Measurements from ENCODE around the gene SPOCK2.

Gene SPOCK2

DNA sequence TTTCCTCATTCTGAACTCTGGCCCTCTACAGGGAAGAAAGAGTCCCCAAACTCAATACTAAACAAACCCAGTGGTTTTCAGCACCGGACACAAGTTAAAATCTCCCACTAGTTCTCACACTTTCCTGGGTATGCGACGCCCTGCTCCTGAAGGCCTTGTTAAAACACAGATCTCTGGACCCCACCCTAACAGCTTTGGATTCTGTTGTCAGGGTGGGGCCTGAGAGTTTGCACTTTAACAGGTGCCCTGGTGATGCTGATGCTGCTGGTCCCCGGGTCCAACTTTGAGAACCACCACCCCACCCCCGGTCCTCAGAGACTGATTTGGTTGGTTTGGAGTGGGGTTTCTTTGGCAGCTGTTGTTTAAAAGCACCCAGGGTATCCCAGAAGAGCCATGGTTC, 62.5 kb downstream of the SPOCK2 start:
- Histone ChIP-seq H3K9me3 (ENCODE audit: control insufficient read depth, insufficient read depth, low read length) (no peaks in the 10 kb centered on the region), H3K36me3 (ENCODE audit: control insufficient read depth, insufficient read depth, low read length) (no peaks in the 10 kb centered on the region), H3K9ac (ENCODE audit: low read depth, low read length) (no peak overlapping the region), H3K4me1 (ENCODE audit: control insufficient read depth, insufficient read depth, low read length) (no peaks in the 10 kb centered on the region), H3K4me3 (ENCODE audit: low read depth, low read length) (no peak overlapping the region), H3K27me3 (ENCODE audit: control insufficient read depth, insufficient read depth, low read length) (no peaks in the 10 kb centered on the region)

DNA sequence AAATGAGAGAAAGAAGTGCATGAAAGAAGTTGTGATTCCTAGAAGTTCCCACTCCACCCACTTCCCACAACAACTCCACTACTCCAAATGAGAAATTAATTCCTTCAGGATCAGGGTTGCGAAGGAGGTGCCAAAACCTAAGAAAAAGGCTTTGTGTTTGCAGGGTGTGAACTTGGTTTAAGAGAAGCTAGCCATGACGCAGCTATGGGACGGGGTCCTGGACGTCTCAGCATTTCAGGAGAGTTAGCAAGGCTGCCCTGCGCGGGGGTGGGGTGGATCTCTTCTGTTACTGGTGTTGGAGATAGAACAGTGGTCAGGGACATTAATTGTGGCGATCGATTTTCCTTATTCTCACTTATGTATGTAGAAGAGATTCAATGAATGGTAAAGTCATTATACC, 63.0 kb downstream of the SPOCK2 start:
- Histone ChIP-seq H3K9me3 (ENCODE audit: control insufficient read depth, insufficient read depth, low read length) (no peaks in the 10 kb centered on the region), H3K4me1 (ENCODE audit: control insufficient read depth, insufficient read depth, low read length) (no peaks in the 10 kb centered on the region), H3K36me3 (ENCODE audit: control insufficient read depth, insufficient read depth, low read length) (no peaks in the 10 kb centered on the region), H3K4me3 (ENCODE audit: low read depth, low read length) (no peak overlapping the region), H3K9ac (ENCODE audit: low read depth, low read length) (no peak overlapping the region), H3K27me3 (ENCODE audit: control insufficient read depth, insufficient read depth, low read length) (no peaks in the 10 kb centered on the region)

DNA sequence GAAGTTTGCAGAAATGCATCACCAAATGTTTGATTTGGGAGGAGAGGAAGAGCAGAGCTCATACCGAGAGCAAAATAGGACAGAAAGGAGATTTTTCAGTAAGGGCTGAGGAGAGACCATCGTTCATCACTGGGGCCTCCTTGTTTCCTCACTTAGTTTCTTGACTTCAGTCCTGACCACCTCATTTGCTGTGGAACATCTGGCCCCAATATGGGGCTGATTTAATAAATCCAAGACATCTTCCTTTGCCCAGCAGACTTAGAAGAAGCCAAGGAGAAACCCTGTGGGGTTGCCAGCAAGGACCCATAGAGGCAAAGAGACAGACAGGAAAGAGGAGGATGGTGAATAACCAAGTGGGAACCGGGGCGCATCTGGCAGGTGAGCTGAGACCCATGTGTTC, 63.8 kb downstream of the SPOCK2 start:
- H3K9ac ChIP-seq (ENCODE audit: low read depth, low read length), result no peak overlapping the region
- H3K27me3 ChIP-seq (ENCODE audit: control insufficient read depth, insufficient read depth, low read length), result no peaks in the 10 kb centered on the region
- no peaks in the 10 kb centered on the region for H3K9me3 ChIP-seq (ENCODE audit: control insufficient read depth, insufficient read depth, low read length)
- H3K36me3 ChIP-seq (ENCODE audit: control insufficient read depth, insufficient read depth, low read length), result no peaks in the 10 kb centered on the region
- no peak overlapping the region for H3K4me3 ChIP-seq (ENCODE audit: low read depth, low read length)
- no peaks in the 10 kb centered on the region for H3K4me1 ChIP-seq (ENCODE audit: control insufficient read depth, insufficient read depth, low read length)

GRCh38 chr10:72022228-72022627, 66.1 kb downstream of the SPOCK2 start:
- H3K4me1 ChIP-seq (ENCODE audit: control insufficient read depth, insufficient read depth, low read length), result no peaks in the 10 kb centered on the region
- H3K27me3 ChIP-seq (ENCODE audit: control insufficient read depth, insufficient read depth, low read length), result no peaks in the 10 kb centered on the region
- H3K9ac ChIP-seq (ENCODE audit: low read depth, low read length), result no peak overlapping the region

DNA sequence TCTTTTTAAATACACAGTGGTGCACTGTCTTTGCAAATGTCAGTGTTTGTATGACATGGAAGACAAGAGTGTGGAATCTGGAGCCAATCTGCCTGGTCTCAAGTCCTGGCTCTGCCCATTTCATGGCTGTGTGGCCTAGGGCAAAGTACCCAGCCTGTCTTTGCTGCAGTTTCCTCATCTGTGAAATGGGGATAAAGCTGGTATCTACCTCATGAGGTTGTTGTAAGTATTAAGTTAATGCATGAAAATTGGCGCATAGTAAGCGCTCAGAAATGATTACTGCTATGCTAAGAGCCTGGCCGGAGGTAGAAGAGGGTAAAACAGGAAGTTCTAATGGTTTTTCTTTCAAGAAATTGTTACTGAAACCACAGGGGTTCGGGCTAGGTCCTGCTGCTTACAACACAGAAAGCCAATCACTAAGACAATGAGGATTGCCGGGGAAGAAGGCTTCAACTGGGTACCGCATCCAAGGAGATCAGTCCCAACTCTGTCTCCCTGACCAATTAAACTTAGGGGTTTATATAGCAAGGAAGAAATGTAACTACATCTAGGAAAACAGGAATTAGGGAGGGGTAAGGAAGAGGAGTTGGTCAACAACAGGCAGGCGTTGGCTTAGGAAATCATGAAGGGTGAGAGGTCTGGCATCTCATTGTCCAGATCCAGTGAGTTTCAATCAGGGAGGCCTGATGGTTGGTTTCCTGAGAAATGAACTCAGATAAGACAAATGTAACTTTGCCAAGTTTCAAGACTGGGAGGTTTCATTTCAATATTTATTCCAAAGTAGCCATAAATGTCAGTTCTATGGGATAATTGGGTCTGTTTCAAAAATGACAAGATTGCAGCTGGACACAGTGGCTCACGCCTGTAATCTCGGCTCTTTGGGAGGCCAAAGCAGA, 67.2 kb downstream of the SPOCK2 start:
- H3K36me3 ChIP-seq (ENCODE audit: control insufficient read depth, insufficient read depth, low read length), result no peaks in the 10 kb centered on the region
- no peak overlapping the region for H3K4me3 ChIP-seq (ENCODE audit: low read depth, low read length)
- H3K9ac ChIP-seq (ENCODE audit: low read depth, low read length), result no peak overlapping the region
- H3K27me3 ChIP-seq (ENCODE audit: control insufficient read depth, insufficient read depth, low read length), result no peaks in the 10 kb centered on the region
- H3K9me3 ChIP-seq (ENCODE audit: control insufficient read depth, insufficient read depth, low read length), result no peaks in the 10 kb centered on the region
- H3K4me1 ChIP-seq (ENCODE audit: control insufficient read depth, insufficient read depth, low read length), result no peaks in the 10 kb centered on the region

More at GRCh38 chr10:72022228-72022627, 66.1 kb downstream of the SPOCK2 start:
- no peak overlapping the region for H3K4me3 ChIP-seq (ENCODE audit: low read depth, low read length)
- H3K36me3 ChIP-seq (ENCODE audit: control insufficient read depth, insufficient read depth, low read length), result no peaks in the 10 kb centered on the region
- H3K9me3 ChIP-seq (ENCODE audit: control insufficient read depth, insufficient read depth, low read length), result no peaks in the 10 kb centered on the region

DNA sequence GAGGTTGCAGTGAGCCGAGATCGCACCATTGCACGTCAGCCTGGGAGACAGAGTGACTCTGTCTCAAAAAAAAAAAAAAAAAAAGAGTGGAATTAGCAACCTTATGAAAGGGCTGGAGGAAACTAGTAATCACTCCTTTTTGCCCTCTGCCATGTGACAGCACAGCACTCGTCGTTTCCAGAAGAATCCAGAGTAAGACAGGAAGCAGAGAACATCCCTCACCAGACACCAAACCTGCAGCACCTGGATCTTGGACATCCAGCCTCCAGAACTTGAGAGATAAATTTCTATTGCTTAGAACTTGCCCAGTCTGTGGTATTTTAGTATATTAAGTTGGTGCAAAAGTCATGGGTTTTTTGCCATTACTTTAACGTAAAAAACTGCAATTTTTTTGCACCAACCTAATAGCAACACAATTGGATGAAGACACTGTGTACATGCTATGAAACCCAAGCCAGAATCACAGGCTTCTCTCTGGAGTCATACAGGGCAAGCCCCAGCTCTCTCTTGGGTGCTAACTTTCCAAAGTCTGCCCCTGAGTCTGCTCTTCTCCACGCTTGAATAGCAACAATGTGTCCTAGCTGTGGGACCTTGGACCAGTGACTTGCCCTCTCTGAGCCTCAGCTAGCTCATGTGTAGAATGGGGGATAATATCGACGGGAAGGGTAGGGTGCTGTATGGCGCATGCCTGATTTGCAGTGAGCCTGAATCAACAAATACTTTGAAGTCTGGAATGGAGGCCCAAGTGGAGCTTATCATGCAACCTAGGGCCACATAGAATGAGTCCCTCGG, 69.1 kb downstream of the SPOCK2 start:
- Histone ChIP-seq H3K27me3 (ENCODE audit: control insufficient read depth, insufficient read depth, low read length) (no peaks in the 10 kb centered on the region), H3K9ac (ENCODE audit: low read depth, low read length) (no peak overlapping the region), H3K4me3 (ENCODE audit: low read depth, low read length) (no peak overlapping the region), H3K36me3 (ENCODE audit: control insufficient read depth, insufficient read depth, low read length) (no peaks in the 10 kb centered on the region), H3K4me1 (ENCODE audit: control insufficient read depth, insufficient read depth, low read length) (no peaks in the 10 kb centered on the region), H3K9me3 (ENCODE audit: control insufficient read depth, insufficient read depth, low read length) (no peaks in the 10 kb centered on the region)

DNA sequence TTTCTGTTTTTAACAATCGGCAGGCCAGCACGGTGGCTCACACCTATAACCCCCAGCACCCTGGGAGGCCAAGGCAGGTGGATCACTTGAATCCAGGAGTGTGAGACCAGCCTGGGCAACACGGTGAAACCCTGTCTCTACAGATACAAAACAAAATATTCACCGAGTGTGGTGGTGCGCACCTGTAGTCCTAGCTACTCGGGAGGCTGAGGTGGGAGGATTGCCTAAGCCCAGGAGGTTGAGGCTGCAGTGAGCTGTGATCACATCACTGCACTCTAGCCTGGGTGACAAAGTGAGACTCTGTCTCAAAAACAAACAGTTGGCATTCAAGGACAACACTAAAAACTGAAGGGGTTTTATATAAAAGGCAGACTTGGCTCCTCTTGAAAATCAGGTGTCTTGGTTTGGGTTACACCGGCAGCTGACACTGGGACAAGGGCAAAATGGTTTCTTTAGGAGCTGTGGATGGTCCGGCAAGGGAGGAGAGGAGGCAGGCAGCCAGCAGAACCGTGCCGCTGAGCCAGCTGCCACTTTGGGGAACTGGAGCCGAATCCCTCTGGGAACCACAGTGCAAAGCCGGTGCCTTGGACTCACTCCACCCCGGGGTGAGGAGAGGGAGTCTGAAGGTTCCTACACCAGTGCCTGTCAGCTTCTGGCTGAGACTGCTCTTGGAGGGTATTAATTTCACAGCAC, 71.6 kb downstream of the SPOCK2 start:
- H3K36me3 ChIP-seq (ENCODE audit: control insufficient read depth, insufficient read depth, low read length), result no peaks in the 10 kb centered on the region
- H3K4me1 ChIP-seq (ENCODE audit: control insufficient read depth, insufficient read depth, low read length), result no peaks in the 10 kb centered on the region
- H3K9me3 ChIP-seq (ENCODE audit: control insufficient read depth, insufficient read depth, low read length), result no peaks in the 10 kb centered on the region
- H3K4me3 ChIP-seq (ENCODE audit: low read depth, low read length), result no peak overlapping the region
- H3K9ac ChIP-seq (ENCODE audit: low read depth, low read length), result no peak overlapping the region
- no peaks in the 10 kb centered on the region for H3K27me3 ChIP-seq (ENCODE audit: control insufficient read depth, insufficient read depth, low read length)

GRCh38 chr10:72015841-72016240, 72.5 kb downstream of the SPOCK2 start:
- Histone ChIP-seq H3K27me3 (ENCODE audit: control insufficient read depth, insufficient read depth, low read length) (no peaks in the 10 kb centered on the region), H3K9ac (ENCODE audit: low read depth, low read length) (no peak overlapping the region), H3K36me3 (ENCODE audit: control insufficient read depth, insufficient read depth, low read length) (no peaks in the 10 kb centered on the region), H3K4me1 (ENCODE audit: control insufficient read depth, insufficient read depth, low read length) (no peaks in the 10 kb centered on the region), H3K9me3 (ENCODE audit: control insufficient read depth, insufficient read depth, low read length) (no peaks in the 10 kb centered on the region), H3K4me3 (ENCODE audit: low read depth, low read length) (no peak overlapping the region)

GRCh38 chr10:72014785-72015480, 73.4 kb downstream of the SPOCK2 start:
- Histone ChIP-seq H3K27me3 (ENCODE audit: control insufficient read depth, insufficient read depth, low read length) (no peaks in the 10 kb centered on the region), H3K4me3 (ENCODE audit: low read depth, low read length) (no peak overlapping the region), H3K36me3 (ENCODE audit: control insufficient read depth, insufficient read depth, low read length) (no peaks in the 10 kb centered on the region), H3K9me3 (ENCODE audit: control insufficient read depth, insufficient read depth, low read length) (no peaks in the 10 kb centered on the region), H3K9ac (ENCODE audit: low read depth, low read length) (no peak overlapping the region), H3K4me1 (ENCODE audit: control insufficient read depth, insufficient read depth, low read length) (no peaks in the 10 kb centered on the region)

DNA sequence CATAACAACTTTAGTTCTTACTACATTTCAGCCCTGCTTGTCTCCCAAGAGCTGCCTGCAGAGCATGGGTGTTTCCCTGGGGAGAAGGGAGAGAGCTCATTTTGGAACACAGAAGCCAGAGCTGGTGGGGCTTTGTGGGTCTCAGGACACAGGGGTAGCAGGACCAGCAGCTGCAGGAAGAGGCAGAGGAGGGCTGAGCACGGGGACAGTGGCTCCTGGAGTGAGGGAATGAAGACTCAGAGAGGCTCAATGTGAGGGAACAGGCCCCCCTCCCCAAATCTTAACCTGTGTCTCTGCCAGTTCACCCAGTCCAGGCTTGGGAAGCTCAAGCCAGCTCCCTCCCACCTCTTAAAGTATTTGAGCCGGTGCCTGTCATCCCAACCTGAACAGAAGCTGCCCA, 74.2 kb downstream of the SPOCK2 start:
- H3K9ac ChIP-seq (ENCODE audit: low read depth, low read length), result no peak overlapping the region

GRCh38 chr10:72013202-72013945, 75.0 kb downstream of the SPOCK2 start:
- no peak overlapping the region for H3K9ac ChIP-seq (ENCODE audit: low read depth, low read length)
- no peaks in the 10 kb centered on the region for H3K36me3 ChIP-seq (ENCODE audit: control insufficient read depth, insufficient read depth, low read length)
- no peak overlapping the region for H3K4me3 ChIP-seq (ENCODE audit: low read depth, low read length)
- H3K9me3 ChIP-seq (ENCODE audit: control insufficient read depth, insufficient read depth, low read length), result no peaks in the 10 kb centered on the region
- H3K4me1 ChIP-seq (ENCODE audit: control insufficient read depth, insufficient read depth, low read length), result no peaks in the 10 kb centered on the region
- no peaks in the 10 kb centered on the region for H3K27me3 ChIP-seq (ENCODE audit: control insufficient read depth, insufficient read depth, low read length)

More for the DNA sequence above, 74.2 kb downstream of the SPOCK2 start:
- H3K4me3 ChIP-seq (ENCODE audit: low read depth, low read length), result no peak overlapping the region
- H3K36me3 ChIP-seq (ENCODE audit: control insufficient read depth, insufficient read depth, low read length), result no peaks in the 10 kb centered on the region
- H3K27me3 ChIP-seq (ENCODE audit: control insufficient read depth, insufficient read depth, low read length), result no peaks in the 10 kb centered on the region
- no peaks in the 10 kb centered on the region for H3K4me1 ChIP-seq (ENCODE audit: control insufficient read depth, insufficient read depth, low read length)
- no peaks in the 10 kb centered on the region for H3K9me3 ChIP-seq (ENCODE audit: control insufficient read depth, insufficient read depth, low read length)
